Bone marrow (tissue), 2 donors: ENCODE results near the gene MT1X.
"Not testable (repeated sequence)": the region's sequence is repeated elsewhere in the genome, so short reads cannot be mapped to it uniquely, and the experiment has no call there.

ENCODE experiments used
- DNase-seq, 2 donors: peaks; one replicate each; lab custom pipeline; 2025; lab: John Stamatoyannopoulos, UW

Gene MT1X

GRCh38 chr16:56710181-56710737 is 28.0 kb downstream of the MT1X start:
- DNase-seq, result no peak

GRCh38 chr16:56711862-56712261 is 29.6 kb downstream of the MT1X start:
- DNase-seq, result no peak

GRCh38 chr16:56713794-56714193 is 31.5 kb downstream of the MT1X start:
- DNase-seq, result no peak

DNA sequence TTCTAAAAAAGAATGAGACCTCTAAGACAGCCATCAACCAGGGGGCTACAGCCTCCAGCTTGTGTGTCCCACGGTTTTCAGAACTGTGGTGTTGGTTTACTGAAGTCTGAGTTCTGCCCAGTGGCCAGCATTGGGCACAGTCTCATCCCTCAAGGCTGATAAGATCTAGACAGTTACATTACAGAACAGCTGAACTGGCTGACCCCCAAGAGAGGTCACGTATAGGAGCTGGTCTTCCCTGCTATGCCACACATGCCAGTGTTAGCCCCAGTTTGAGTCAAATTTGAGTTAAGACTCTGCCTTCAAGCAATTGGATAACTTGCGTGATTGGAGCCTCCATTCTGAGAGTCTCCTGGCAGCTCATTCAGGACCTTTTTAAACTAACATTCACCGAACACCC is 32.9 kb downstream of the MT1X start:
- no peak for DNase-seq

DNA sequence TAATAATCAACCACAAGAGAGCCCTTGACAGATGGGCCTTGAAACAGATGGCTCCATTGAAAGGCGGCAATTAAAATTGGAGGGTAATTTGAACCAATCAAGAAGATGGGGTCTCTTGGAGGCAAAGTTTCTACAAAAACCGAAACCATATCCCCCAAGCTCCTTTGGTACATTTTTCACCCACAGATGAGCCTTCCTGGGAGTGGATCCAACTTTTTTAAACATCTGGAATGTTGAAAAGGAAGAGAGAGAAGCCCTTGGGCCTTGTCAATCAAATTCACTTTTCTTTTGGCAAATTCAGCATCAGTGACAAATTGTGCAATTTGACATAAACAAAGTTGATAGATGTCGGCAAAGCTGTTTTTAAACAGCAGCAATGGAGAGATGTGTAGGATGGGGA is 34.5 kb downstream of the MT1X start:
- DNase-seq, result no peak

- DNase-seq, result not testable (repeated sequence)
These were observed 35.3 kb downstream of the MT1X start for GRCh38 chr16:56717532-56717931.

- DNase-seq, result no peak
These were observed 40.1 kb downstream of the MT1X start for GRCh38 chr16:56722200-56722842.

DNA sequence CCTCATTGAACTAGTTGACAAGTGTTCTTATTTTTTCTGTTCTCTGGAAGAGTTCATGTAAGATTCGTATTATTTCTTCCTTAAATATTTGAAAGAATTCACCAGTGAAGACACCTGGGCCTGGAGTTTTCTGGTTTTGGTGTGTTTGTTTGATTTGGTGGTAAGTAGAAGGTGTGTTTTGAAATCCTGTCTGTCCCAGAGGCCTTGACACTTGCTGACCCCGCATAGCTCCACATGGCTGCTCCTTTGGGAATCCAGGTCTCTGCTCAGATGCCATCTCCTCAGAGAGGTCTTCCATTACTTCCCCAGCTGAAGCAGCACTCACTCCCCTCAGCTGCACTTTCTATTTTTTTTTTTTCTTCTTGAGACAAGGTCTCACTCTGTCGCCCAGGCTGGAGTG is 41.9 kb downstream of the MT1X start:
- DNase-seq, result no peak

DNA sequence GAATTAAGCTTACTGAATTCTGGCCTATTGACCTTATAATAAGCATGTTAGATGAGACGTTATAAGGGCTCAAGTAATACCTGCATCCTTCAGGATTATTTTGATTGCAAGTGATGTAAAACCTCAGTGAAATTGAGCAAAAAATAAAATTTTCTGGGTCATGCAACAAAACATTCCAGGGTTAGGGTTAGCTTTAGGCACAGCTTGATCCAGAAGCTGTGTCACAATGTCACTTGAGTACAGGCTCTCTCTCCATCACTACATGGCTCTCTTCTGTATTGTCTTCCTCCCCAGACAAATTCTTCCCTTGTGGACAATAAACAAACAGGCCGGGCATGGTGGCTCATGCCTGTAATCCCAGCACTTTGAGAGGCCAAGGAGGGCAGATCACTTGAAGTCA is 44.0 kb downstream of the MT1X start:
- no peak for DNase-seq

DNA sequence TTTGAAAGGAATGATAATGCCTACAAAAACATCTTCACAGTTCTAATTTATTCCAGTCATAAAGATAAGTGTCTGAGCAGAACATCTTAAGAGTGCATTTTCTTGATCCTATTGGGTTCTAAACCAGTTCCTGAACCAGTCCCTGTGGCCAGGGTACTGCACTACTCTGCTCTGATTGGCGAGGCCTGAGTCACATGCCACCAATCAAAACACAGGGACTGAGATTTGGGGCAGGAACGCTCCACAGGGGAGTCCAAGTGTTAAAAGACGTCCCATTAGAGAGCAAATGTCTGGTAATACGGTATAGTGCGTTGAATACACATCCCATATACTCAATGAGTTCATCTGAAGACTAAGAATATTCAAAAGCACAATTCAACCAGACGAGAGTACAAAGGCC is 44.7 kb downstream of the MT1X start:
- DNase-seq, result no peak

DNA sequence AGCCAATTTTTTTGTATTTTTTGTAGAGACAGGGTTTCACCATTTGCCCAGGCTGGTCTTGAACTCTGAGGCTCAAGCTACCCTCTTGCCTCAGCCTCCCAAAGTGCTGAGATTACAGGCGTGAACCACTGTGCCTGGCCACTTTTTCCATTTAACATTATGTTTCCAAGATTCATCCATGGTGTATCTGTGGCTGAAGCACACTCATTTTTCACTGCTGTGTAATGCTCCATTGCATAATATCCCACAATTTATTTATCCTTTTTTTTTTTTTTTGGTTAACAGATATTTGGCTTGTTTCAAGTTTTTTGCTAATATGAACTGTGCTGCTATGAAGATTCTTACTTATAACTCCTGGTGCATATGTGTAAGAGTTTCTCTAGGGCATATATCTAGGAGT is 45.8 kb downstream of the MT1X start:
- no peak for DNase-seq

GRCh38 chr16:56728980-56729734 is 46.9 kb downstream of the MT1X start:
- no peak for DNase-seq

- DNase-seq, result peak; percentile 71 to 77
These were observed 47.7 kb downstream of the MT1X start, which contains the start of gene NUP93 for GRCh38 chr16:56729735-56730662. NUP93 (plus strand) TSS chr16:56730129; CDS start chr16:56748248, 18,119 bp downstream.

DNA sequence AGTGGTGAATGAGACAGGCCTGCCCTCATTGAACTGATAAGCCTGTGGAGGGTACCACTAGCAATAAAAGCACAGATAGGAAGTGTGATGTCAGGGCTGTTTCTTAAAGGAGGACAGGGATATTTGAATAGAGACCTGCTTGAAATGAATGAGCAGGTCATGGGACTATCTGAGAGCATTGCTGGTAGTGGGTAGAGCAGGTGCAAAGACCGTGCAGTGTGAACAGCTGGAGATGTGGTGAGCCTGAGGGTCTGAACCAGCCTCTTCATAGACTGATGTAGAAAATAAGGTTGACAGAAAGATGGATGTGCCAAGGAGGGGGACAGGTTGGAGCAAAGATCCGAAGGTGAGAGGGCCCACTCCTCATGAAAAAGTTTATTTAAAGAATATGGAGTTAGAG is 50.1 kb downstream of the MT1X start:
- no peak for DNase-seq

- DNase-seq, result no peak
These were observed 50.6 kb downstream of the MT1X start for GRCh38 chr16:56732832-56733231.
